G401.6 (cell line): ENCODE results near the gene NUPR2.
"Not testable (repeated sequence)": the region's sequence is repeated elsewhere in the genome, so short reads cannot be mapped to it uniquely, and the experiment has no call there.

Experiments used
- FAIRE-seq: peaks from 2 replicates; lab custom pipeline; 2012; peaks lifted over from hg19 to GRCh38; lab: Jason Lieb, UNC

NUPR2 gene

DNA sequence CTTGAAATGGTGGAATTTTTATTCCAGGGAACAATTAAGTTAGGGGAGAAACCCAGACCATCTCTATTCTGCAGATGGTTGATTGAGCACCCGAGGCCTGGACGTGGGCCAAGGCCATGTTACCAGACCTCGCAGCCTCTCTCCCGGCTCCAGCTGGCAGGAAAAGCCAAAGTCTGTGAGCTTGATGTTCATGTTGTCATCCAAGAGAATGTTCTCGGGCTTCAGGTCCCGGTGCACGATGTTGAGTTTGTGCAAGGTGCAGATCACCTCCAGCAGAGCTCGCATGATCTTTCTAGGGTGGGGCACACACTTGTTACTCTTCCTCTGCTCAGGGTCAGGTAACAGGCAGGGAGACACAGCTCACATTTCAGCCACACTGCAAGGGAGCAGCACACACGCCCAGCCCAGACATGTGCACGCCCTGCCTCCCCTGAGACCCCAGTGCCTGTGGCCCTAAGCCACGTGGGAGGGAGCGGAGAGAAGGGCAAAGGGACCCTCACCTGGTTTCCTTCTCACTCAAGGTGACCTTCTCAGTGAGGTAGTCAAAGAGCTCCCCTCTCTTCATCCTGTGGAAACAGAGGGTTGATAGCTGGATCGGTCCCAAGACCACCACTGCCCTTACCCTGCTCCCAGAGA, 32.9 kb downstream of the NUPR2 start:
- no peak for FAIRE-seq

- FAIRE-seq: no peak
These were observed 34.4 kb downstream of the NUPR2 start for GRCh38 chr7:56081626-56082340.

- not testable (repeated sequence) for FAIRE-seq
These were observed 35.3 kb downstream of the NUPR2 start for GRCh38 chr7:56080726-56081435.

DNA sequence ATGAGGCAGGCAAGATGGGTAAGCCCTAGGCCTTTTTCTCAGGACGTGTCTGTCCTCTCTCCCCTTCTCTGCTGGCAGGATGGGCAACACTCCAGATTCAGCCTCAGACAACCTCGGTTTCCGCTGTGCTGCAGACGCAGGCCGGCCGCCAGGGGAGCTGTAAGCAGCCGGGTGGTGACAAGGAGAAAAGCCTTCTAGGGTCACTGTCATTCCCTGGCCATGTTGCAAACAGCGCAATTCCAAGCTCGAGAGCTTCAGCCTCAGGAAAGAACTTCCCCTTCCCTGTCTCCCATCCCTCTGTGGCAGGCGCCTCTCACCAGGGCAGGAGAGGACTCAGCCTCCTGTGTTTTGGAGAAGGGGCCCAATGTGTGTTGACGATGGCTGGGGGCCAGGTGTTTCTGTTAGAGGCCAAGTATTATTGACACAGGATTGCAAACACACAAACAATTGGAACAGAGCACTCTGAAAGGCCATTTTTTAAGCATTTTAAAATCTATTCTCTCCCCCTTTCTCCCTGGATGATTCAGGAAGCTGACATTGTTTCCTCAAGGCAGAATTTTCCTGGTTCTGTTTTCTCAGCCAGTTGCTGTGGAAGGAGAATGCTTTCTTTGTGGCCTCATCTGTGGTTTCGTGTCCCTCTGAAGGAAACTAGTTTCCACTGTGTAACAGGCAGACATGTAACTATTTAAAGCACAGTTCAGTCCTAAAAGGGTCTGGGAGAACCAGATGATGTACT, 36.6 kb downstream of the NUPR2 start:
- no peak for FAIRE-seq

GRCh38 chr7:56078196-56078595, 38.0 kb downstream of the NUPR2 start:
- no peak for FAIRE-seq

GRCh38 chr7:56077681-56078080, 38.5 kb downstream of the NUPR2 start:
- no peak for FAIRE-seq

DNA sequence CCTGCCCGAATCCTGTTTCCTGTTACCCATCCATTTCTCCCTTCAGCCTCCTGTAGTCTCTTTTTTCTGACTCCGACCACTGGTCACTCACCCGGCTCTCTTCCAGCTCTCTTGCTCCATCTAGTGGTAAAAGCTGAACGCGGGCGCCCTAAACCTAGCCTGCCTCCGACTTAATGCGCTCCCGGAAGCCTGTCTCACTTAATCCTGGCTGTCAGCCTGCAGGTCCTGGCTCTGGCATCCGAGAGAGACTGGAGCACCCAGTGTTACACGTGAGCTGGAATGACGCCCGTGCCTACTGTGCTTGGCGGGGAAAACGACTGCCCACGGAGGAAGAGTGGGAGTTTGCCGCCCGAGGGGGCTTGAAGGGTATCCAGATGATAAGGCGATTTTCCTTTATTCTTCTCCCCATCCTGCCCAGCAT, 41.8 kb downstream of the NUPR2 start:
- peak; percentile 42 for FAIRE-seq

DNA sequence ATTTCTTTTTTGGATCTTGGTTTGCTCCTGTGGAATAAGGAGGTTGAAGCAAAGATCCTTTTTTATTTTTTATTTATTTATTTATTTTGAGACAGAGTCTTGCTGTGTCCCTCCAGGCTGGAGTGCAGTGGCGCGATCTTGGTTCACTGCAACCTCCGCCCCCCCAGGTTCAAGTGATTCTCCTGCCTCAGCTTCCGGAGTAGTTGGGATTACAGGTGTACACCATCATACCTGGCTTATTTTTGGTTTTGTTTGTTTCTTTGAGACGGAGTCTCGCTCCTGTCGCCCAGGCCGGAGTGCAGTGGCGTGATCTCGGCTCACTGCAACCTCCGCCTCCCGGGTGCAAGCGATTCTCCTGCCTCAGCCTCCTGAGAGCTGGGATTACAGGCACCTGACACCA, 49.8 kb downstream of the NUPR2 start:
- not testable (repeated sequence) for FAIRE-seq
